HG03095 (cell line): ENCODE results near the gene LRRIQ4.
A peak's percentile ranks its signal among the peaks of the same experiment; 100 is the strongest.

Experiments used
- ATAC-seq: cut with Tn5 transposase; IDR thresholded peaks from one replicate; pipeline ENCODE4 v1.9.1; 2021; ENCODE audit warnings: moderate library complexity; ENCODE audit not compliant: unreplicated experiment

Gene LRRIQ4

GRCh38 chr3:169812332-169813235 lies at the start of gene LRRIQ4, which contains the start of gene LRRC34:
Gene LRRIQ4, plus strand, starts transcription at chr3:169812870. Its CDS starts 9,052 bp downstream, at chr3:169821922.
Gene LRRC34, minus strand, starts transcription at chr3:169812904. Its CDS starts 356 bp downstream, at chr3:169812548.
- ATAC-seq: peak; percentile 58

GRCh38 chr3:169764312-169764881 lies 48.3 kb upstream of the LRRIQ4 start:
- ATAC-seq: peak; percentile 43

- peak; percentile 66 for ATAC-seq
Measured at GRCh38 chr3:169764882-169765612, 47.6 kb upstream of the LRRIQ4 start, which contains the start of gene TERC. Gene TERC, minus strand, starts transcription at chr3:169765060.

- peak; percentile 27 for ATAC-seq
Measured at GRCh38 chr3:169769287-169770181, 43.1 kb upstream of the LRRIQ4 start, which contains the start of gene ACTRT3. Gene ACTRT3, minus strand, starts transcription at chr3:169769561. Its CDS starts 41 bp downstream, at chr3:169769520.

DNA sequence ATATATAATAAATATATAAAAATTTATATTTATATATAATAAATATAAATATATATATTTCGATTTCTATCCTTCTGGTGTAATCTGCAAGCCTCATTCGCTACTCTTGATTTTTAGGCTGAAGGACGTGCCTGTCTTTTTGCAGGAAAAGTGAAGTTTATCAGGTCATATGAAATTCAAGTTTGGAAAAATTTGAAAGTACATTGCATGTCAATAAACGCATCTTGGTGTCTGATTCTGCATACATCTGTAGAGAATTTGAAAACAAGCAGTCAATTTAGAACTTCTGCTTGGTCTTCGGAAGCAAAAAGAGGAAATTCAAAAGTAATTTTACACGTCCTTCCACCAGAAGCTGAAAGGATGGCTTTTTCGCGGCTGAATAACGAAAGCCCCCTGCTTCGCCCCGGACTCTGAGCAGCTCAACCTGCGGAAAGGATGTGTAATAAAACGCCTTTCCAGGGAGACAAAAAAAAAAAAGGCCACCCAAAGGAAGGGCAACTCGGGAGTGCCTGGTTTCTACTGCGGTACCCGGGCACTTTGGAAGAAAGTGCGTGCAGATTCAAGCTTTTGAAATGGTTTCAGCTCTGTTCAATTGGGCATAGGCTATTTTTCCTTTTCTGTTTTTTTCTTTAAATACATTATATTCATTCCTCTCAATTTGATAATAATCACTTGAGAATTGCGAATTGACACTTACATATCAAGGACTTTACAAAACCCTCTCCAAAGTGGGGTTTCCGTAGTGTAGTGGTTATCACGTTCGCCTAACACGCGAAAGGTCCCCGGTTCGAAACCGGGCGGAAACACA lies 41.0 kb upstream of the LRRIQ4 start:
- ATAC-seq: no peak

DNA sequence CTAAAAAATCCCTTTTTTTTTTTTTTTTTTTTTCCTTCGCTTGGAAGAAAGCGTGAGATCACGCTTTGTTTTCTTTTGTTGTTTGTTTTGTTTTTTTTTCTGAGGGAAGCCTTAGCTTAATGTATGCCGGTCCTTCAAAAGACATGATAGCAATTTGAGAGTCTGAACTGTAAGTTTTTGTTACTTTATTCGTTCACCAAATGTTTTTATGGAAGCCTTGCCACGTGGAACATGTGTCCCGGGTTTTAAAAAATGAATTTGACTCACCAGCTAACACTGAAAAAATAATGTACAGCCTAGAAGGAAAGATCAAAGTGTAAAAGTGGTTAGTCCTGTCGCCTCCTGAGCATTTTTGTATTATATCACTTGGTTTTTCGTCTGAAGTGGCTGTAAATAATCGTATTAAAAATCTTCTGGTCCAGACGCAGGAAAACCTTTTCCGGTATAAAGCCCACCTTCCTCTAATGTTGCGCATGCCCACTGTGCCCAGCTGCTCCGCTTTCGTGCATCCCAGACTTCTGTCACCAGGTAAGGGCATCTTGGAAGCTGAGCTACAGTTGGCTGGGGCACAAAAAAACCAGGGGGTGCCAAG lies 40.3 kb upstream of the LRRIQ4 start:
- ATAC-seq: peak; percentile 19

DNA sequence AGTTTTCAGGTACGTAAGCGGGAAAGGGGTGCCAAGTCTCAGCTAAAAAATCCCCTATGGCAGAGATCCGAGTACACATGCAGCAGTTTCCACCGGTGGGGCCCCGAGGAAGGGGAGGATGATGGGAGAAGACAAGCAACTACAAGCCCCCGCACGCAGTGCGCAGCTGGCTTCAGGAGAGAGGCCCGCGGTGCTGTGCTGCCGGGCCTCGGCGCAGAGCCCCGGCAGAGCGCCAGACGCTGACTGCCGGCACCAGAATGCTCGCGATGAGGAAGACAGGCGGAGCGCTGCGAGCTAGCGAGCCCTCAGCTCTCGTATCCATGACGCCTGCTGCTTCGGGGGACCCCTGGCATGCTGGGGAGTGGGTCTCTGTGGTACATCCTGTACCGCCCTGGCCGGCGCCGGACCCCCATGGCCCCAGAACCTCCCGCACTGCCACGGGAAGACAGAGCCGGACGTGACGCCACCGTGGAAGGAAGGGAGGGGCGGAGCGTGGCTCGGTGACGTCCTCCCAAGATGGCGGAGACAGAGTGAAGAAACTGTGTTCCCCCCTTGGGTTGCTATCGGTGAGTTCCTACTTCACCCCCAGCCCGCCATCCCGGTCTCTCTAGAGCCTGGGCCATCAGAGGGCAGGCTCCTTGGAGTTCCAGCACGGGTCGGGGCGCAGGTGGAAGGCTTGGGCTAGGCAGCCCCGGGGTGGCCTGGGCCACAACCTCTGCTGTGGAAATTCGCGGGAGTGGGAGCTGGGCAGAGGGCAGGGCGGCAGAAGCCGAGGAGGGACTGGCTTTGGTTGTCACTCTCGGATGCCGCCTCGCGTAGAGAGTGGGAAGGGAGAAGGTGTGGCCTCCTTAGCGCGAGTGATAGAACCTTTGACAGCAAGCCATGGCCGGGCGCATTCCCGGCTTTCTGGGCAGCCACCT lies 39.5 kb upstream of the LRRIQ4 start, which contains the start of gene MYNN:
Gene MYNN, plus strand, starts transcription at position 500 of the 920 bp plus-strand sequence. CDS start 900 bp downstream, outside the sequence.
- peak; percentile 86 for ATAC-seq

GRCh38 chr3:169774186-169774585 lies 38.5 kb upstream of the LRRIQ4 start:
- ATAC-seq: no peak

GRCh38 chr3:169777822-169778221 lies 34.8 kb upstream of the LRRIQ4 start:
- no peak for ATAC-seq

- no peak for ATAC-seq
Measured at GRCh38 chr3:169780742-169781141, 31.9 kb upstream of the LRRIQ4 start.

DNA sequence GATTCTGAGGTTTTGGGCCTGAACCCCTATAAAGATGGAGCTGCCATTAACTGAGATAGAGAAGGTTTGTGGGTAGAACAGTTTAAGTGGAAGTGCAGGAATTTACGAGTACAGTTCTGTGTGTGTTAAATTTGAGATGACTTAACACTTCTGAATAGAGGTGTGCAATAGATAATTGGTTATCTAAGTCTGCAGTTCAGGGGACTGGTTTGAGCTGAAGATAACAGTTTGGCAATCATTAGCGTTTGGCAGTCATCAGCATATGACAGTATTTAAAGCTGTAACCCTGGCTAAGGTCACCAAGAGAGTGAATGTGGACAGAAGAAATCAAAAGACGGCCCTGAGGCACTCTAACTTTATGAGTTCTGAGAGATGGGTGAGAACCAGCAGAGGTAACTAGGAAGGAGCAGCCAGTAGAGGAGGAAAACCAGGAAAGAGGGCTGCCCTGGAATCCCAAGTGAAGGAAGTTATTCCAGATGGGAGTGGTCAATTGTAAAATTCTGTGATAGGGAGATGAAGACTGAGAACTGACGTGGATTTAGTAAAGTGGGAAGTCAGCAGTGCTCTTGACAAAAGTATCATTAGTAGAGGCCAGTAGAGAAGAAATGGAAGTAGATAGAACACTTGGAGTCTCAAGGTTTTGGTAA lies 31.3 kb upstream of the LRRIQ4 start:
- ATAC-seq: no peak

DNA sequence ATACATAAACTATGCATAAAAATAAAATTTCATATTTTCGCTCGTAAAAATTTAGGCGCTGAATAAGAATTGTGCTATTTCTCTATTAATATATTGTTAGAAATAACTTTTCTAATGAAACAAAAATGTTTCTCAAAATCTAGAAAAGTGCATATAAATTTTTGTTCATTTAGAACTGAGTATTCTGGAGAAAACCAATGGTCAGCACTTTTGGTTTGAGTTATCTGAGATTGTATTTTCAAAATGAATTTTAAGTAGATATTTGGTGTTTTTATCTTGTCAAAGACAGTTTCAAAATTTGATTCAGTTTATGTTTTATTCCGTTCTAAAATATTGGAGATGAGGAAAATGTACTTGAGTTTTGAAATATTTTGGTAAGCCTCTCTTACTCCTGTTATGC lies 25.6 kb upstream of the LRRIQ4 start:
- no peak for ATAC-seq

DNA sequence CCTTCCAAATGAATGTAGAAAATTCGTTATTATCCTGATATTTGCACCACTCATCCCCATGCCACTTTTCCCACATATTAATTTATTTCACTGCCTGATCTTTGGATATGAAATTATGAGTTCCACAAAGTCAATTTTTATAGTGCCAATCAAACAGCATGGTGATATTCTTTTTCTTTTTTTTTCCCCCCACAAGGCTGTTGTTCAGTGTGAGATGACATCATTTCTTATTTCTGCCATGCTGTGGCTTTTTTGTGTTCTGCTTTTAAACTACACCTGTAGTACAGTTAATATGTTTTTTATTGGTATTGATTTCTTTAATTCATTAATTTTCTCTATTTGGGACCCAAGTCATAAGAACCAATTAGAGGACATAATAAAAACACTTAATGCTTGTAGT lies 24.9 kb upstream of the LRRIQ4 start:
- no peak for ATAC-seq

DNA sequence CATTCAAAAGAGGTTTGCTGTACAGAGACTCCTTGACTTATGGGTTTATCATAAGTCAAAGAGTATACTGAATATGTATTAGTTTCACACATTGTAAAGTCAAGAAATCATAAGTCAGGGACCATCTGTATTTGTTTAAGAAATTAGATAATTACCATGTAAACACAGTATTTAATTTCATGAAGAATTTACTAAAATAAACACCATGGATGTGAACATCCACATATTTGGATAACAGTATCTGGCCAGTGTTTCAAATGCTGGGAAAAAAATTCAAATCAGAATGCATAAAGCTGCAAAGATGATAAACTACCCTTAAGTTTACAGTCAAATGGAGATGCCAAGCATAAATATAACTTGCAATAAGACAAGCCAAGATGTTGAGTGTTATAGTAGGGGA lies 22.5 kb upstream of the LRRIQ4 start:
- no peak for ATAC-seq

DNA sequence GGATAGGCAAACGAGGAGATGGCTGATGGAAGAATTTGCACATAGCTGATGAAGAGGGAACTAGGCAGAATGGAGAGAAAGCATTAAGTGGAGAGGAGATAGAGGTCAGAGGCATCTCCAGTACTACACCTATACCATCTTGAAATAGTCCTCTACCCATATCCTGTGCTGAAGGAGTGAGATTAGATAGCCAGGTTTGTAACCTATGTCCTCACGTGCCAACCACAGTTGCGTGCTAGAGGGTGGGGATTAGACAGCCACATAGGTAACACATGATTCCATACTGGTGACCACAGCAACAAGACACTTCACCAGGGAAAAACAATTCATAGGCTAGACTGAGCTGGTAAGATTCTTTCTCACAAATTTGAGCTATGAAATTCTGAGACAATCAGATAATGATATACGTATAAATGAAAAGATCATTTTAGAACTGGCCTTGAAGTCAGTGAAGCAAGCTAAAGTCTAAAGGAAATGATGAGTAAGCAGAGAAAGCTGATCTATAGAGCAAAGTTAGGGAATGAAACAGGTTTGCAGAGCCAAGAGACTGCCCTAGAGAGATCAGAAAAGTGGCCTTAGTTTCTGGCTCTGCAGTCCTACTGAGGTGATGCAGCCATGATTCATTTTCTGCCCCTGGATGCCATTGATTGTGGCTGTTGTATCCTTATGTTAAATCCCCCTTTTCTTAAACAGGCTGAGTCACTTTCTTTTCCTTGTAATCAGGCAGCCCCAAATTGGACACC lies 21.8 kb upstream of the LRRIQ4 start:
- no peak for ATAC-seq

DNA sequence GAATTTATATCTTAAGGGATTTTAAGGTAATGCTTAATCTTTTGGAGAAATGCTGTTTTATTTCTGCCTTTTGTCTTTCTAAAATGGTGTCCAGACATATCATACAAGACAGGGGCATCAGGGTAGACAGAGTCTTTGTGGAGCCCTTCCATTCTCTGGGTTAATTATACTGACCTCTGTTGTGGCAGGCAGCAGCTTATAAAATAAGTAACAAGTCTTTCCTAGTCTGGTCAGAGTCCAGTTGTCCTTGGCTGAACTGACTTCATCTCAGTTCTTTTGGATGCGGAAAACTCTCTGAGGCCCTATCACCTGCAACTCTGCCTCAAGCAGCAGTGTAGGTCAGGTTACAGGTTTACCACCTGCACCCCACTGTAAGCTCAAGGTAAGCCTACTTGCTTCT lies 20.3 kb upstream of the LRRIQ4 start:
- ATAC-seq: no peak

- no peak for ATAC-seq
Measured at GRCh38 chr3:169804681-169805080, 8.0 kb upstream of the LRRIQ4 start.
